ENCODE results near the gene KLC1. TPM values are rescaled to one million over a fixed set of nuclear protein-coding genes. Genes with fewer than 3 reads are reported as not detected.
"Not testable (repeated sequence)": the region's sequence is repeated elsewhere in the genome, so short reads cannot be mapped to it uniquely, and the experiment has no call there.

The KLC1 gene
- total and polyA plus RNA-seq, 2 donors (not counting 1 experiment from before 2014, with no cell fraction given), result 102 to 243 TPM

DNA sequence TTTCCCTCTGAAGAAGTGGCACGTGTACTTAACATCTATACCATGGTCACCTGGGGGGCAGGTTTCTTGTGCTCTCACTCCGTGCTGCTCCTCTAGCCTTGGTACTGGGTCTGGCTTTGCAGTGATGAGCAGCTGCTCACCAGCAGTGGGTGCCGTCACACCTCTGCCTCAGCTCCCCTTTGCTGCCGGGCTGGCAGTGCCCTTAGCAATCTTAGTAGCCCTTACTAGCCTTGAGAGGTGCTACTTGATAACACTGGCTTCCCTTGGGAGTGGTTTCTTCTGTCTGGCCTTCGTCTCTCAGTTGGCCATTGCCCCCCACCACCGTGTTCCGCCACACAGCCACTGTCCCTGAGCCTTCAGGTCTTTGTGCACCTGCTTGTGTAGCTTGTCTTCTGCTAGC lies 22.6 kb downstream of the KLC1 start:
- peaks cover 83% of the 10 kb centered on the region for H3K79me2 ChIP-seq (ENCODE audit: control insufficient read depth, insufficient read depth, low read length)
- peaks cover 25% of the 10 kb centered on the region for H3K4me1 Mint-ChIP-seq
- ATAC-seq (ENCODE audit: low read depth) (no peak), DNase-seq (no peak)
- peaks cover 82% of the 10 kb centered on the region for H4K20me1 ChIP-seq (ENCODE audit: control insufficient read depth, insufficient read depth, low read length, poor library complexity, severe bottlenecking)
- H3K4me3 Mint-ChIP-seq, result no peak overlapping the region
- no peaks in the 10 kb centered on the region for H3K9me3 Mint-ChIP-seq (ENCODE audit: insufficient read depth)
- H2AFZ ChIP-seq (ENCODE audit: insufficient read depth, low read depth, low read length, poor library complexity, severe bottlenecking), result no peak overlapping the region
- H3K9me3 ChIP-seq (ENCODE audit: control extremely low read depth in 1 of 3, control insufficient read depth in 2 of 3, insufficient read depth in 1 of 3, low read length in 2 of 3), result no peaks in the 10 kb centered on the region
- POLR2A ChIA-PET, result no interaction called here
- no peak for TF ChIP-seq EZH2 (IDR thresholded peaks at IDR 0.05; ENCODE audit: borderline replicate concordance, insufficient read depth, low read depth, low read length, poor library complexity, severe bottlenecking)
- TF ChIP-seq CTCF (IDR thresholded peaks at IDR 0.05), result no peak
- no peaks in the 10 kb centered on the region for H3K27me3 ChIP-seq (replicated peaks in 1 of 4; ENCODE audit: control extremely low read depth in 1 of 4, control insufficient read depth in 3 of 4, insufficient read depth in 4 of 4, low read length in 3 of 4)
- intact Hi-C loops (cut with micrococcal nuclease), result no loop called here
- H3K27ac ChIP-seq (ENCODE audit: low read length in 2 of 2), result no peak overlapping the region
- H3K4me3 ChIP-seq (ENCODE audit: control extremely low read depth in 1 of 5, extremely low read depth in 1 of 5, insufficient read depth in 1 of 5, low read depth in 2 of 5, low read length in 4 of 5), result no peak overlapping the region
- 99% methylated on average over 7 of the region's 7 CpGs for WGBS (ENCODE audit: insufficient coverage)
- CTCF ChIA-PET, result no interaction called here
- H3K9ac ChIP-seq (ENCODE audit: low read length), result no peak overlapping the region
- peaks cover 0 to 8% of the 10 kb centered on the region in 2 donors for H3K4me1 ChIP-seq (ENCODE audit: control insufficient read depth in 2 of 2, insufficient read depth in 2 of 2, low read length in 2 of 2)
- no peaks in the 10 kb centered on the region for H3K27me3 Mint-ChIP-seq
- H3K27ac Mint-ChIP-seq, result no peak overlapping the region
- peaks cover 9 to 32% of the 10 kb centered on the region in 2 experiments for H3K36me3 ChIP-seq (replicated peaks in 1 of 2; ENCODE audit: control extremely low read depth in 1 of 2, control insufficient read depth in 1 of 2, extremely low read depth in 1 of 2, insufficient read depth in 2 of 2, low read length in 1 of 2)
- H3K4me2 ChIP-seq (replicated peaks; ENCODE audit: low read depth, low read length, poor library complexity, severe bottlenecking), result no peak overlapping the region

- no peak overlapping the region for H3K9ac ChIP-seq (ENCODE audit: low read length)
- CTCF ChIA-PET, result no interaction called here
- Mint-ChIP-seq H3K27me3 (no peaks in the 10 kb centered on the region), H3K4me3 (no peak overlapping the region), H3K9me3 (ENCODE audit: insufficient read depth) (no peaks in the 10 kb centered on the region), H3K4me1 (peaks cover 21% of the 10 kb centered on the region), H3K27ac (no peak overlapping the region)
- ATAC-seq (ENCODE audit: low read depth) (no peak), DNase-seq (no peak)
- H3K4me2 ChIP-seq (replicated peaks; ENCODE audit: low read depth, low read length, poor library complexity, severe bottlenecking), result no peak overlapping the region
- TF ChIP-seq EZH2 (IDR thresholded peaks at IDR 0.05; ENCODE audit: borderline replicate concordance, insufficient read depth, low read depth, low read length, poor library complexity, severe bottlenecking), result no peak
- no peak for TF ChIP-seq CTCF (IDR thresholded peaks at IDR 0.05)
- H3K79me2 ChIP-seq (ENCODE audit: control insufficient read depth, insufficient read depth, low read length), result peaks cover 72% of the 10 kb centered on the region
- H4K20me1 ChIP-seq (ENCODE audit: control insufficient read depth, insufficient read depth, low read length, poor library complexity, severe bottlenecking), result peaks cover 79% of the 10 kb centered on the region
- H3K27ac ChIP-seq (ENCODE audit: low read length in 2 of 2), result no peak overlapping the region
- no peak overlapping the region for H3K4me3 ChIP-seq (ENCODE audit: control extremely low read depth in 1 of 5, extremely low read depth in 1 of 5, insufficient read depth in 1 of 5, low read depth in 2 of 5, low read length in 4 of 5)
- H3K9me3 ChIP-seq (ENCODE audit: control extremely low read depth in 1 of 3, control insufficient read depth in 2 of 3, insufficient read depth in 1 of 3, low read length in 2 of 3), result no peaks in the 10 kb centered on the region
- no peak overlapping the region for H2AFZ ChIP-seq (ENCODE audit: insufficient read depth, low read depth, low read length, poor library complexity, severe bottlenecking)
- peaks cover 9 to 41% of the 10 kb centered on the region in 2 experiments for H3K36me3 ChIP-seq (replicated peaks in 1 of 2; ENCODE audit: control extremely low read depth in 1 of 2, control insufficient read depth in 1 of 2, extremely low read depth in 1 of 2, insufficient read depth in 2 of 2, low read length in 1 of 2)
- intact Hi-C loops (cut with micrococcal nuclease), result no loop called here
- no peaks in the 10 kb centered on the region for H3K27me3 ChIP-seq (replicated peaks in 1 of 4; ENCODE audit: control extremely low read depth in 1 of 4, control insufficient read depth in 3 of 4, insufficient read depth in 4 of 4, low read length in 3 of 4)
- H3K4me1 ChIP-seq (ENCODE audit: control insufficient read depth in 2 of 2, insufficient read depth in 2 of 2, low read length in 2 of 2), result peaks cover 0 to 8% of the 10 kb centered on the region in 2 donors
- 81% methylated on average over 2 of the region's 3 CpGs for WGBS (ENCODE audit: insufficient coverage)
- POLR2A ChIA-PET, result no interaction called here
Measured at GRCh38 chr14:103652806-103653205, 23.8 kb downstream of the KLC1 start.

- peaks cover 72% of the 10 kb centered on the region for H3K79me2 ChIP-seq (ENCODE audit: control insufficient read depth, insufficient read depth, low read length)
- H3K4me3 Mint-ChIP-seq; H3K9ac ChIP-seq (ENCODE audit: low read length); H3K9me3 Mint-ChIP-seq (ENCODE audit: insufficient read depth); ATAC-seq (ENCODE audit: low read depth); POLR2A ChIA-PET; DNase-seq; H3K4me1 ChIP-seq (ENCODE audit: control insufficient read depth in 2 of 2, insufficient read depth in 2 of 2, low read length in 2 of 2); H3K4me2 ChIP-seq (replicated peaks; ENCODE audit: low read depth, low read length, poor library complexity, severe bottlenecking); H3K27ac ChIP-seq (ENCODE audit: low read length in 2 of 2); H2AFZ ChIP-seq (ENCODE audit: insufficient read depth, low read depth, low read length, poor library complexity, severe bottlenecking); H3K4me3 ChIP-seq (ENCODE audit: control extremely low read depth in 1 of 5, extremely low read depth in 1 of 5, insufficient read depth in 1 of 5, low read depth in 2 of 5, low read length in 4 of 5); H3K9me3 ChIP-seq (ENCODE audit: control extremely low read depth in 1 of 3, control insufficient read depth in 2 of 3, insufficient read depth in 1 of 3, low read length in 2 of 3); H3K27ac Mint-ChIP-seq; H3K27me3 ChIP-seq (replicated peaks in 1 of 4; ENCODE audit: control extremely low read depth in 1 of 4, control insufficient read depth in 3 of 4, insufficient read depth in 4 of 4, low read length in 3 of 4); intact Hi-C loops (cut with micrococcal nuclease); CTCF ChIA-PET; H3K27me3 Mint-ChIP-seq: not testable (repeated sequence)
- H3K4me1 Mint-ChIP-seq, result peaks cover 20% of the 10 kb centered on the region
- H4K20me1 ChIP-seq (ENCODE audit: control insufficient read depth, insufficient read depth, low read length, poor library complexity, severe bottlenecking), result peaks cover 74% of the 10 kb centered on the region
- H3K36me3 ChIP-seq (replicated peaks in 1 of 2; ENCODE audit: control extremely low read depth in 1 of 2, control insufficient read depth in 1 of 2, extremely low read depth in 1 of 2, insufficient read depth in 2 of 2, low read length in 1 of 2), result peaks cover 9 to 43% of the 10 kb centered on the region in 2 experiments
- WGBS (ENCODE audit: insufficient coverage), result 98% methylated on average over 8 of the region's 10 CpGs
Measured at GRCh38 chr14:103653336-103653735, 24.3 kb downstream of the KLC1 start.

Data from B cell (primary cell).